Amniotic stem cell (primary cell): ENCODE data around the gene EML4.
"Not testable (repeated sequence)": the region's sequence is repeated elsewhere in the genome, so short reads cannot be mapped to it uniquely, and the experiment has no call there.

Experiments used
- DNase-seq: peaks from one replicate; lab custom pipeline; 2025; lab: John Stamatoyannopoulos, UW

EML4 gene

GRCh38 chr2:42310007-42310515, 140.9 kb downstream of the EML4 start:
- no peak for DNase-seq

- DNase-seq, result no peak
Measured at GRCh38 chr2:42312106-42312505, 143.0 kb downstream of the EML4 start.

- DNase-seq, result peak; percentile 74
Measured at GRCh38 chr2:42314892-42315468, 145.8 kb downstream of the EML4 start.

GRCh38 chr2:42315844-42316470, 146.8 kb downstream of the EML4 start:
- DNase-seq, result no peak

- no peak for DNase-seq
Measured at GRCh38 chr2:42316910-42317309, 147.8 kb downstream of the EML4 start.

GRCh38 chr2:42317486-42317885, 148.3 kb downstream of the EML4 start:
- no peak for DNase-seq

- no peak for DNase-seq
Measured at GRCh38 chr2:42317945-42318344, 148.8 kb downstream of the EML4 start.

GRCh38 chr2:42319265-42319664, 150.1 kb downstream of the EML4 start:
- DNase-seq, result no peak

GRCh38 chr2:42321452-42322064, 152.4 kb downstream of the EML4 start:
- no peak for DNase-seq

- no peak for DNase-seq
Measured at GRCh38 chr2:42324244-42324643, 155.1 kb downstream of the EML4 start.

- DNase-seq, result no peak
Measured at GRCh38 chr2:42324949-42325348, 155.8 kb downstream of the EML4 start.

GRCh38 chr2:42325609-42326008, 156.5 kb downstream of the EML4 start:
- no peak for DNase-seq

- DNase-seq, result no peak
Measured at GRCh38 chr2:42327125-42327524, 158.0 kb downstream of the EML4 start.

GRCh38 chr2:42328148-42328833, 159.1 kb downstream of the EML4 start:
- DNase-seq, result peak; percentile 25

- DNase-seq, result no peak
Measured at GRCh38 chr2:42328923-42329322, 159.8 kb downstream of the EML4 start.

GRCh38 chr2:42329736-42330135, 160.6 kb downstream of the EML4 start:
- DNase-seq, result no peak

- DNase-seq, result no peak
Measured at GRCh38 chr2:42331569-42332284, 162.6 kb downstream of the EML4 start.

GRCh38 chr2:42332575-42332974, 163.4 kb downstream of the EML4 start:
- no peak for DNase-seq

GRCh38 chr2:42333579-42333978, 164.4 kb downstream of the EML4 start:
- DNase-seq, result no peak

- DNase-seq, result no peak
Measured at GRCh38 chr2:42334220-42334619, 165.1 kb downstream of the EML4 start.

- DNase-seq, result not testable (repeated sequence)
Measured at GRCh38 chr2:42334865-42335264, 165.7 kb downstream of the EML4 start.

- DNase-seq, result no peak
Measured at GRCh38 chr2:42335514-42336104, 166.5 kb downstream of the EML4 start.
